Spleen (tissue), 7 donors: Measurements from ENCODE around the gene GAL3ST1.

Experiments
- POLR2A ChIP-seq, 3 donors: fragments of 450-650 bp; IDR thresholded peaks; one replicate each; pipeline ENCODE4 v1.5.1; 2017; ENCODE audit warnings: antibody characterized with exemption in 3 of 3, mild to moderate bottlenecking in 1 of 3
- POLR2AphosphoS5 ChIP-seq, 3 donors: sonication (generic); formaldehyde crosslinking; IDR thresholded peaks; one replicate each; pipeline ENCODE4 v1.5.1; 2017; ENCODE audit warnings: antibody characterized with exemption in 3 of 3
- TF ChIP-seq, protein P1 (sequence below), 11 experiments: fragments of 200-600 bp in 7 of 11; fragments of 450-650 bp in 4 of 11; sonication (generic) in 4 of 11; IDR thresholded peaks in 8 of 11; conservative IDR thresholded peaks in 3 of 11; 1 replicate in 7 of 11; 2 replicates in 4 of 11; pipeline versions ENCODE4 v1.4.0 to v1.8.0; 2016 to 2021; ENCODE audit warnings: antibody characterized with exemption in 11 of 11, inconsistent platforms in 4 of 11, mild to moderate bottlenecking in 1 of 11
- donor health status: DM: no; HTN: no; CAD: no; lungs with moderate emphysema.
- donor health status: DM: no; HTN: no; CAD: no.
- donor health status: DM: no; HTN: no; CAD: no.

DNA sequence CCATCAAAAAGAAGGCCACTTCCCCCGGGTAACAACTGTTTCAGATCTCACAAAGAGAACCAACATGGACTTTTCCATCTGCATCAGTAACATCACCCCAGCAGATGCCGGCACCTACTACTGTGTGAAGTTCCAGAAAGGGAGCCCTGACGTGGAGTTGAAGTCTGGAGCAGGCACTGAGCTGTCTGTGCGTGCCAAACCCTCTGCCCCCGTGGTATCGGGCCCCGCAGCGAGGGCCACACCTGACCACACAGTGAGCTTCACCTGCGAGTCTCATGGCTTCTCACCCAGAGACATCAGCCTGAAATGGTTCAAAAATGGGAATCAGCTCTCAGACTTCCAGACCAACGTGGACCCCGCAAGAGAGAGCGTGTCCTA, 31.7 kb downstream of the GAL3ST1 start:
- TF ChIP-seq POLR2A (IDR thresholded peaks at IDR 0.05) (no peak), POLR2AphosphoS5 (IDR thresholded peaks at IDR 0.05) (no peak)
- TF ChIP-seq, protein P1, sequence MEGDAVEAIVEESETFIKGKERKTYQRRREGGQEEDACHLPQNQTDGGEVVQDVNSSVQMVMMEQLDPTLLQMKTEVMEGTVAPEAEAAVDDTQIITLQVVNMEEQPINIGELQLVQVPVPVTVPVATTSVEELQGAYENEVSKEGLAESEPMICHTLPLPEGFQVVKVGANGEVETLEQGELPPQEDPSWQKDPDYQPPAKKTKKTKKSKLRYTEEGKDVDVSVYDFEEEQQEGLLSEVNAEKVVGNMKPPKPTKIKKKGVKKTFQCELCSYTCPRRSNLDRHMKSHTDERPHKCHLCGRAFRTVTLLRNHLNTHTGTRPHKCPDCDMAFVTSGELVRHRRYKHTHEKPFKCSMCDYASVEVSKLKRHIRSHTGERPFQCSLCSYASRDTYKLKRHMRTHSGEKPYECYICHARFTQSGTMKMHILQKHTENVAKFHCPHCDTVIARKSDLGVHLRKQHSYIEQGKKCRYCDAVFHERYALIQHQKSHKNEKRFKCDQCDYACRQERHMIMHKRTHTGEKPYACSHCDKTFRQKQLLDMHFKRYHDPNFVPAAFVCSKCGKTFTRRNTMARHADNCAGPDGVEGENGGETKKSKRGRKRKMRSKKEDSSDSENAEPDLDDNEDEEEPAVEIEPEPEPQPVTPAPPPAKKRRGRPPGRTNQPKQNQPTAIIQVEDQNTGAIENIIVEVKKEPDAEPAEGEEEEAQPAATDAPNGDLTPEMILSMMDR (IDR thresholded peaks at IDR 0.05 in 8 of 11, conservative IDR thresholded peaks at IDR 0.05 in 3 of 11): no peak
